Naive thymus-derived CD8-positive, alpha-beta T cell (primary cell): Measurements from ENCODE around the gene PTPN7. TPM values are rescaled to one million over a fixed set of nuclear protein-coding genes. Genes with fewer than 3 reads are reported as not detected.

Source experiments
- ATAC-seq, 2 donors: fragments of 150-1000 bp; cut with Tn5 transposase in 1 of 2; sonication (Bioruptor Pico), chemical (Tn5 transposase) in 1 of 2; 1 replicate in 1 of 2; 2 replicates in 1 of 2; pipeline ENCODE4 v1.10.0; 2021; ENCODE audit warnings: mild to moderate bottlenecking in 2 of 2, moderate library complexity in 2 of 2
- POLR2A ChIA-PET: fragments of 350-600 bp; sonication (Branson Sonifier 250); formaldehyde crosslinking; loops from one replicate; lab custom pipeline; 2021; ENCODE audit warnings: antibody characterized with exemption; lab: Charles Lee
- DNase-seq, 10 donors: peaks; one replicate each; pipeline versions ENCODE4 v3.0.0 to v3.0.0-alpha.2; 2020 to 2022
- H3K27ac Mint-ChIP-seq, 10 donors: one replicate each; pipeline ENCODE4 v1.8.0; 2020 to 2022; ENCODE audit warnings: mild to moderate bottlenecking in 10 of 10, mixed read lengths in 10 of 10, moderate library complexity in 4 of 10, inconsistent platforms in 1 of 10
- H3K27me3 Mint-ChIP-seq, 5 donors: one replicate each; pipeline ENCODE4 v1.8.0; 2021 to 2022; ENCODE audit warnings: mixed read lengths in 5 of 5
- H3K36me3 Mint-ChIP-seq, 3 donors: one replicate each; pipeline ENCODE4 v1.8.0; 2020 to 2022; ENCODE audit warnings: mixed read lengths in 3 of 3, mild to moderate bottlenecking in 2 of 3, inconsistent platforms in 1 of 3
- H3K4me1 Mint-ChIP-seq, 4 donors: one replicate each; pipeline ENCODE4 v1.8.0; 2021 to 2022; ENCODE audit warnings: mixed read lengths in 4 of 4
- H3K4me3 Mint-ChIP-seq, 10 donors: one replicate each; pipeline ENCODE4 v1.8.0; 2020 to 2022; ENCODE audit warnings: mild to moderate bottlenecking in 10 of 10, mixed read lengths in 10 of 10, moderate library complexity in 6 of 10, inconsistent platforms in 1 of 10
- H3K9me3 Mint-ChIP-seq, 9 donors: one replicate each; pipeline ENCODE4 v1.8.0; 2020 to 2022; ENCODE audit warnings: mixed read lengths in 9 of 9, mild to moderate bottlenecking in 3 of 9, inconsistent platforms in 1 of 9, moderate library complexity in 1 of 9
- polyA plus RNA-seq, 3 donors: library from polyadenylated mRNA; unstranded; fragments of 300-500 nt; fragmentation: Illumina TruSeq; gene quantifications; one replicate each; pipeline ENCODE4 v1.2.3, GENCODE V29; 2021
- total RNA-seq, 8 experiments: library from RNA in 2 of 8; stranded (reverse) in 2 of 8; gene quantifications; one replicate each; pipeline ENCODE4 v1.2.3 and lab custom pipeline; 2021 to 2026

PTPN7 gene
- total RNA-seq (10 to 100 TPM; 35.9 to 37.4 TPM), polyA plus RNA-seq (10 to 100 TPM; 37.7 to 44.4 (median 39.1) TPM), total RNA-seq (lab: John Stamatoyannopoulos, UW) (77.7 to 335 (median 180) reads per million in 6 experiments)

DNA sequence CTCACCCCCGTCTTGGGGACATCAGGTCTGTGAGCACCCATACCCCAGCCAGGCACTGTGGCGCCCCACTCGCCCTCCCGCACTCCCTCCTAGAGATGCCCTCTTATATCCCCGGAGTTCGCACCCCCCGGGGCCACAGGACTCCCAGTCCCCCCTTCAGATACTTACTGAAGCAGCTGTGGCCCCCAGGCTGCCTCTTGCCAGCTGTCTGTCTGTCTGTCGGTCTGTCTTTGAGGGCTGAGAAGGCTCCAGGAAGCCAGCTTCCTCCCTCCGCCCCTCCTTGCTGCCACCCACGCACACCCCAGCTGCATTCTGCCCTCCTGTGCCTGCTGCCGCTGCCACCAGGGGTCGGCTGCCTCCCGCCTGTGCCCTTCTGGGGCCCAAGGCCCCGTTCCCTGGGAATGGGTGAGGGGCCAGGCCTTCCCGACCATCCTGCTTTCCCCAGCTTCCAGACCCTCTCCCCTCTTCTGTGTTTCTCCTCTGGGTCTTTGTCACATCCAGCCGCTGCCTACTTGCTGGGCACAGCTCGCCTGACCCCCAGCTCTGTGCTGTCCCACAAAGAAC, at the start of gene PTPN7:
Gene PTPN7 (minus strand): TSS at position 226 of the 564 bp plus-strand sequence. CDS start 1,200 bp downstream, outside the sequence.
- POLR2A ChIA-PET, result interaction anchor here (0.6 to 4.7 kb wide), 6 partner anchors 15 to 765 kb away, joined by 3 to 55 read pairs (median 3); partner anchors contain the start of genes ARL8A, PPP1R12B and UBE2T
- H3K4me1 Mint-ChIP-seq, result peaks cover 47 to 87% (median 84%) of the 10 kb centered on the region in 4 donors
- peak within 1 kb of the TSS; percentile 96 to 99 (median 98) for H3K27ac Mint-ChIP-seq
- ATAC-seq (peak; percentile 76 to 78), DNase-seq (peak; percentile 67 to 88 (median 82))
- H3K9me3 Mint-ChIP-seq, result peaks cover 0 to 1% (median 0%) of the 10 kb centered on the region in 9 donors
- peak within 1 kb of the TSS; percentile 93 to 100 (median 98) for H3K4me3 Mint-ChIP-seq
- H3K27me3 Mint-ChIP-seq, result no peaks in the 10 kb centered on the region
- peaks cover 0 to 26% (median 2%) of the 10 kb centered on the region in 3 donors for H3K36me3 Mint-ChIP-seq

DNA sequence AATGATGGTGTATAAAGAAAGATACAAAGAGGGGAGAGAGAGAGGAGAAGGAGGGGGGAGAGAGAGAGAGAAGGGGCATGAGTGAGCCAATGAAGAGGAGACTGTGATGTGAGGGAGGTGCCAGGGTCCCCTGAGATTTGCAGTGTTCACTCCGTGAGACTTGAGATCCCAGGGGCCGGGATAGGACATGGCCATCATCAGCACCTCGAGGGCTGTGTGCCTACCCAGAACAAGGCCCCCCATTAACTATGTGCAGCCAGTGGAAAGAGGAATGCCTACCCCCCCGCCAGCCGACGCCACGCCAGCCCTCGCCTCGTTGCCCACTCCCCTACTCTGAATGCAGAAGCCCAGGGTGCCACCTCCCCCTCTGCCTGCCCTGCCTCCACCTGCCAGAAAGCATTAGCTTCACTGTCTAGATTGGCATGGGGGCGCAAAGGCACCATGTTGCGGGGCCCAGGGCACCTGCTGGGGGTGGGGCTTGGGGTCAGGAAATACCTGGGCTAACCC, 48.0 kb upstream of the PTPN7 start:
- ATAC-seq (no peak), DNase-seq (no peak)
- no peaks in the 10 kb centered on the region for H3K9me3 Mint-ChIP-seq
- no peak overlapping the region for H3K4me3 Mint-ChIP-seq
- H3K36me3 Mint-ChIP-seq, result peaks cover 0 to 3% (median 0%) of the 10 kb centered on the region in 3 donors
- POLR2A ChIA-PET, result no interaction called here
- peaks cover 0 to under 1% (median under 1%) of the 10 kb centered on the region in 4 donors for H3K4me1 Mint-ChIP-seq
- H3K27ac Mint-ChIP-seq, result no peak overlapping the region
- peaks cover 18 to 35% (median 28%) of the 10 kb centered on the region in 5 donors for H3K27me3 Mint-ChIP-seq

DNA sequence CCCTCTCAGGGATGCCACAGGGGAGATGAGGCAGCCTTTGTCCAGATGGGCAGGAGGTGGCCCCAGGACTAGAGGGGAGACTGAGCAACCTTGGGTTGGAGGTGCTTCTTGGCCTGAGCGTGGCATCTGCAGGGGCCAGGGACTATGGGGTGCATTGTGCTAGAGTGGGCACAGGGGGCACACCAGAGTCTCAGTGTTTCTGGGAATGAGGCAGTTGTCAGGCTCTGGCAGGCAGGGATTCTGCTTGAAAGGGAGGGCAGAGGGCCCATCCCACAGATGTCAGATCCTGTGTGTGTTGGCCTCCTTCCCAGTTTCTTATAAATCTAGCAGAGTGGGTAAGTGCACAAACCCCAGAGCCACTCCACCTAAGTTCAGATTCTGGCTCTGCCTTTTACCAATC, 46.9 kb upstream of the PTPN7 start:
- no peak for DNase-seq
- Mint-ChIP-seq H3K4me3 (no peak overlapping the region), H3K36me3 (no peaks in the 10 kb centered on the region), H3K27me3 (peaks cover 9 to 24% (median 17%) of the 10 kb centered on the region in 5 donors), H3K27ac (no peak overlapping the region), H3K4me1 (peaks cover 0 to 5% (median 2%) of the 10 kb centered on the region in 4 donors), H3K9me3 (no peaks in the 10 kb centered on the region)
- POLR2A ChIA-PET, result no interaction called here
- ATAC-seq, result no peak

DNA sequence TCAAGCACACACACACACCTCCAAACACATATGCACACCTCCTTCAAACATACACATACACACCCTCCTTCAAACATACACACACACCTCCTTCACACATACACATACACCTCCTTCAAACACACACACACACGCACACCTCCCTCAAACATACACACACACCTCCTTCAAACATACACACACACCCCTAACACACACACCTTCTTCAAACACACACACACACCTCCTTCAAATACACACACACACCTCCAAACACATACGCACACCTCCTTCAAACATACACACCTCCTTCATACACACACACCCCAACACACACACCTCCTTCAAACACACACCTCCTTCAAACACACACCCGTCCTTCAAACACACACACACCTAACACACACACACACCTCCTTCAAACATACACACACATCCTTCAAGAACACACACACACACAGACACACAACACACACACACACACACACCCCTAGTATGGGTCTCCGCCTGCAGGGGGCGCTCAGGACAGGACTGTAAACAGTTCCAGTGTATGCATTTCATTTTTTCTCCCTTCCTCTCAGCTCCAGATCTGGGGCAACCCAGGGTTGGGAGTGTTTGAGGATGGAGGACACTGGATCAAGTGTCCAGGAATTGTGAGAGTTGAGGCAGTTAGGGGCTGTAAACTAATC, 45.3 kb upstream of the PTPN7 start:
- POLR2A ChIA-PET, result no interaction called here

DNA sequence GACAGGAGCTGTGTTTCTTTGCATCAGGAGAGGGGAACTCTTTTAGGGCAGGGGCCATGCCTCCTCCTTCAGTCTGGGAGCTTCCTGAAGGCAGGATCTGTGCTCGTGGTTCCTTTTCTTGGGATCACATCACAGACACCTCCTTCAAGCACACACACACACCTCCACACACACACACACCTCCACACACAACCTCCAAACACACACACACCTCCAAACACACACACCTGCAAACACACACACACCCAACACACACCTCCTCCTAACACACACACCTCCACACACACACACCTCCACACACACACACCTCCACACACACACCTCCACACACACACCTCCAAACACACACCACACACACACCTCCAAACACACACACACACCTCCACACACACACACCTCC, 43.7 kb upstream of the PTPN7 start:
- H3K36me3 Mint-ChIP-seq, result no peaks in the 10 kb centered on the region
- no peak overlapping the region for H3K4me3 Mint-ChIP-seq
- H3K4me1 Mint-ChIP-seq, result peaks cover 10 to 30% (median 25%) of the 10 kb centered on the region in 4 donors
- POLR2A ChIA-PET, result no interaction called here
- ATAC-seq (no peak), DNase-seq (no peak)
- peaks cover 0 to 3% (median 2%) of the 10 kb centered on the region in 5 donors for H3K27me3 Mint-ChIP-seq
- no peak overlapping the region for H3K27ac Mint-ChIP-seq
- no peaks in the 10 kb centered on the region for H3K9me3 Mint-ChIP-seq

More for the DNA sequence above, 45.3 kb upstream of the PTPN7 start:
- ATAC-seq, result no peak
- H3K9me3 Mint-ChIP-seq, result no peaks in the 10 kb centered on the region
- H3K27me3 Mint-ChIP-seq, result peaks cover 2 to 10% (median 5%) of the 10 kb centered on the region in 5 donors
- peaks cover 8 to 16% (median 13%) of the 10 kb centered on the region in 4 donors for H3K4me1 Mint-ChIP-seq
- H3K36me3 Mint-ChIP-seq, result no peaks in the 10 kb centered on the region
- DNase-seq, result no peak
- no peak overlapping the region for H3K4me3 Mint-ChIP-seq
- H3K27ac Mint-ChIP-seq, result no peak overlapping the region

DNA sequence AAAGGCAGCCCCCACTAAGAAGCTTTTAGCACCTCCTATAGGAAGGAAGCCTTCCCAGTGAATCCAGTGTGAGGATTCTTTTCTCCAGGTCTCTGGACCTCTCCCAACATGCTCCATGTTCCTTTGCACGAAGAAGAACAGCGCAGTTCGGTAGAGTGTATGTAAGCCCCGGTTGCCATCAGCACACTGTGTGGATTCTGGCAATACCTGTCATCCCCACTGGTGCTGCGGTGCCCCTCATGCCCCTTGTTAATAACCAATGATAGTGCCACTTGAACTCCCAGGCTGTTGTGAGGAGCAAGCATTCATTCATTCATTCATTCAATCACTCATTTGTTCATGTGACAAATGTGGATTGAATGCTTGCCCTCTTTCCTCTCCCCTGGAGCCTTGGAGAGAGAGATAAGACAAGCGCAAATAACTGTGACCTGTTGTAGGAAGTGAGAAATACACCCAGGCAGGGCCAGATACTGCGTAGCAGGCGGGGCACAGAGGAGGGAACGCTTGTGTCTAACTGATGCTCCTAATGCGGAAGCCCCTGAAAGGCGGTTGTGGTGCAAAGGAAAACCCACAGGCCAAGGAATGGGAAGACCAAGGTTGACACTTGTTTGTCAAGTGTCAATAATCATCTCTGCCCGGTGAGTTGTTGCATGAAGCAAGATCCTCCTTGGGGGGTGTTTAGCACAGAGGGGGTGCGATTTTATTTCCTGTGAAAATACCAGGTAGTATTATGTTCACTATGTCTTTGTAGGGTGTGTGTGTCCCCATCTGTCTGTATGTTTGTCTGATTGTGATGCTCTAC, 43.0 kb upstream of the PTPN7 start:
- ATAC-seq (peak in 1 of 2 donors; percentile 51), DNase-seq (no peak)
- Mint-ChIP-seq H3K27ac (peak overlapping the region in 3 of 10 donors; percentile 21 to 57 (median 55)), H3K36me3 (no peaks in the 10 kb centered on the region), H3K4me3 (no peak overlapping the region), H3K27me3 (peaks cover 0 to 3% (median 2%) of the 10 kb centered on the region in 5 donors), H3K9me3 (no peaks in the 10 kb centered on the region), H3K4me1 (peaks cover 13 to 36% (median 31%) of the 10 kb centered on the region in 4 donors)
- POLR2A ChIA-PET, result no interaction called here

DNA sequence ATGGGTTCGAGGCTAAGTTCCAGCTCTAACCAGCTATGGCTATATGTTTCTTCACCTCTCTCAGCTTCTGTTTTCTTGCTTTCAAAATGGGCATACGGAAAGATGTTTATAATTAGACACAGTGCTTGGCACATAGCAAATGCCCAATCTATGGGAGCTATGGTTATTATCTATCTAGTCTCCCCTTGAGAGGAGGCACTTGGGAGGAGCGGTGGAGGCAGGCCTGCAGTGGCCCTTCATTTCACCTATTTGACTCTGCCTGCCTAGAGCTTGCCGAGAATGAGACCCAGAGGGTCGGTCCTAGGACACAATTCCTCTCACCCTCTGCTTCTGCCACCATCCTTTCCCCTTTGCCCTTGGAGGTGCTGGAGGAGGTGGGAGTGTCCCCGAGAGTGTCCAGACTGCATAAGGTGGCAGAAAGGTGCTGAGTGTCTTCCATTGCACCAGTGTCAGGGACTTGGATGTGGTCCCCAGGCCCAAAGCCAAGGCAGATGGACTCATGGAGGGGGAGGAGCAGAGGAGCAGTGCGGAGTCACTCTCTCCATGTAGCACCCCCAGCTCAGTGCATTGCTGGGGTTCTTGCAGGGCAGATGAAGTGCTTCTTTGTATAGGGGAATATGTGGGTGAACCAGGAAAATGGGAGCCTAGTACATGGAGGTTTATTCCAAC, 42.2 kb upstream of the PTPN7 start:
- Mint-ChIP-seq H3K4me3 (no peak overlapping the region), H3K27ac (no peak overlapping the region), H3K9me3 (no peaks in the 10 kb centered on the region)

DNA sequence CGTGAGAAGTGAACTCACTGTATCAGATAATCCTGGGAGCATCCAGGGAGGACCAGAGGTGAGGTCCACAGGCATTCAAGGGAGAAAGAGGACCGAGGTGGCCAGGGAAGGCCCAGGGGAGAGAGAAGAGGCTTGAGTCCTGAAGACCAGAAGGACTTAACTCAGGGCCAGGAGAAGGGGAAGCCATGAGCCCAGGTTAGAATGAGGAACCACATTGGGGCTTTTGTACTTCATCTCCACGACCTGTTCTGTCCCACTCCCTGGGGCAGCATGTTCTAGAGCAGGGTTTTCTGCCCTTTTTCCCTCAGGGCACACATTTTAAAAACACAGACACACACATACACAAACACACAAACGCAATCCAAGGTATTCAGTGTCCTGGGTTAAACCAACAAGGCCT, 41.6 kb upstream of the PTPN7 start:
- Mint-ChIP-seq H3K36me3 (no peaks in the 10 kb centered on the region), H3K9me3 (no peaks in the 10 kb centered on the region), H3K4me3 (no peak overlapping the region), H3K4me1 (peaks cover 16 to 49% (median 43%) of the 10 kb centered on the region in 4 donors), H3K27ac (peak overlapping the region in 3 of 10 donors; percentile 17 to 92 (median 62)), H3K27me3 (peaks cover 0 to 3% (median 0%) of the 10 kb centered on the region in 5 donors)
- ATAC-seq (no peak), DNase-seq (no peak)
- POLR2A ChIA-PET, result no interaction called here

More for the DNA sequence above, 42.2 kb upstream of the PTPN7 start:
- Mint-ChIP-seq H3K4me1 (peaks cover 16 to 44% (median 39%) of the 10 kb centered on the region in 4 donors), H3K27me3 (peaks cover 0 to 3% (median 0%) of the 10 kb centered on the region in 5 donors), H3K36me3 (no peaks in the 10 kb centered on the region)
- POLR2A ChIA-PET, result no interaction called here
- ATAC-seq (no peak), DNase-seq (no peak)

DNA sequence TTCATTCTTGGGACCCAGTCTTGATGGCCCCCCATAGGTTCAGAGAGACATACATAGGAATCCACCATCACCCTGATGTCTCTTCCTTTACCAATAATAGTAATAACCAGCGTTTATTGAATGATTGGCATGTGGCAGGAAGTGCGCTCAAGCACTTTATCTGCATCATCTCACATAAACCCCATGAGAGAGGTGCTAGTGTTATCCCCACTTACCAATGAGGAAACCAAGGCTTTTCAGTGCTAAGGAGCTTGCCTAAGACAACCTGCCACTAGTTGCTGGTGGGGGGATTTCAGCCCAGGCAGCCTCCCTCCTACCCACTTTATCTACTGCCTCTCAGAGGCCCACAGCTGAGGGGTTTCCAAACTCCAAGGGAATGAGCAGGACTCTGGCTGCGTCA, 40.9 kb upstream of the PTPN7 start:
- Mint-ChIP-seq H3K27ac (peak overlapping the region in 5 of 10 donors; percentile 20 to 92 (median 62)), H3K4me3 (peak overlapping the region in 2 of 10 donors; percentile 34 to 67), H3K4me1 (peaks cover 16 to 55% (median 43%) of the 10 kb centered on the region in 4 donors), H3K9me3 (no peaks in the 10 kb centered on the region), H3K36me3 (no peaks in the 10 kb centered on the region), H3K27me3 (peaks cover 0 to 7% (median 2%) of the 10 kb centered on the region in 5 donors)
- ATAC-seq (no peak), DNase-seq (no peak)
- POLR2A ChIA-PET, result no interaction called here

DNA sequence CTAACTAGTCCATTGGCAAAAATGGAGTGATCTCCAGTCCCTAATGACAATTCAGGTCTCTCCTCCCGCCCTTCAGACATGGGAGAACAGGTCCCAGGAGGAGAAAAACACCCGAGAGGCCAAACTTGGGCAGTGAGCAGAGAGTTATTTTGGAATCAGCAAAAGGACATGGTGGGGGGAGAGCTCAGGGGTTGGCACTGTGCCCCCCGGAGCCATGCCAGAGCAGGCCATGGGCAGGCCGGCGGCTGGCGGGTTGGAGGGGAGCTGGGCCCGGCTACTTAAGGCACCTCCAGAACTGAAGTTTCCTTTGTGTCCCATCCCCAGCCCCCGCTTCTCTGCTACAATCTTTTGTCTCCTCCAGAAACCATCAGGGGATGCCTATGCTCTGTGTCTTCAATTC, 40.3 kb upstream of the PTPN7 start:
- DNase-seq (no peak), ATAC-seq (no peak)
- Mint-ChIP-seq H3K27ac (peak overlapping the region in 4 of 10 donors; percentile 50 to 92 (median 66)), H3K4me3 (peak overlapping the region in 1 of 10 donors; percentile 67), H3K36me3 (no peaks in the 10 kb centered on the region), H3K27me3 (peaks cover 0 to 10% (median 2%) of the 10 kb centered on the region in 5 donors), H3K9me3 (no peaks in the 10 kb centered on the region), H3K4me1 (peaks cover 16 to 55% (median 43%) of the 10 kb centered on the region in 4 donors)
- POLR2A ChIA-PET, result no interaction called here

DNA sequence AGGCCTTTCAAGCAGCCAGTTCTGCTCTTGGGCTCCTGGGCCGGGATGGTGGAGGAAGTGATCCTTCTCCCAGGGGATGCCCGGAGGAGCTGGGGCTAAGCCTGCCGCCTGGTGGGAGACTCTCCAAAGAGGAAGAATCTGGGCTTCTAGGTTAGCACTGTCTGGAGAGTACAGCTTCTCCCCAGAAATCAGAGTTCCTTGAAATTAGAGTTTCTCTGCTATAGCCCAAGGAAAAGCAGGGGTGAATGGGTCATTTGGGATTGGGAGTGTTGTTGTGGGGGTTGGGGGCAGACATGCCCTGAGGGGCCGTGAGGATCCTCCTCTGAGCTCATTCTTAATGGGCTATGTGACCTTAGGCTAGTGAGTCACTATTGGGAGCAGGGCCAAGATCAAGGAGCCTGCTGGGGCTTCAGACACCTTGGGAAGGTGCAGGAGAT, 39.7 kb upstream of the PTPN7 start:
- H3K9me3 Mint-ChIP-seq, result no peaks in the 10 kb centered on the region
- H3K27ac Mint-ChIP-seq, result peak overlapping the region in 3 of 10 donors; percentile 12 to 85 (median 50)
- DNase-seq (no peak), ATAC-seq (no peak)
- H3K36me3 Mint-ChIP-seq, result no peaks in the 10 kb centered on the region
- POLR2A ChIA-PET, result no interaction called here
- peak overlapping the region in 1 of 10 donors; percentile 34 for H3K4me3 Mint-ChIP-seq
- H3K4me1 Mint-ChIP-seq, result peaks cover 16 to 55% (median 43%) of the 10 kb centered on the region in 4 donors
- peaks cover 3 to 15% (median 5%) of the 10 kb centered on the region in 5 donors for H3K27me3 Mint-ChIP-seq
